ENCODE measurements around the gene VTI1A. TPM values are rescaled to one million over a fixed set of nuclear protein-coding genes. Genes with fewer than 3 reads are reported as not detected.
"Not testable (repeated sequence)": the region's sequence is repeated elsewhere in the genome, so short reads cannot be mapped to it uniquely, and the experiment has no call there.

VTI1A gene
- total RNA-seq, result 10 to 100 TPM; 21.5 to 50.6 (median 37.5) TPM

DNA sequence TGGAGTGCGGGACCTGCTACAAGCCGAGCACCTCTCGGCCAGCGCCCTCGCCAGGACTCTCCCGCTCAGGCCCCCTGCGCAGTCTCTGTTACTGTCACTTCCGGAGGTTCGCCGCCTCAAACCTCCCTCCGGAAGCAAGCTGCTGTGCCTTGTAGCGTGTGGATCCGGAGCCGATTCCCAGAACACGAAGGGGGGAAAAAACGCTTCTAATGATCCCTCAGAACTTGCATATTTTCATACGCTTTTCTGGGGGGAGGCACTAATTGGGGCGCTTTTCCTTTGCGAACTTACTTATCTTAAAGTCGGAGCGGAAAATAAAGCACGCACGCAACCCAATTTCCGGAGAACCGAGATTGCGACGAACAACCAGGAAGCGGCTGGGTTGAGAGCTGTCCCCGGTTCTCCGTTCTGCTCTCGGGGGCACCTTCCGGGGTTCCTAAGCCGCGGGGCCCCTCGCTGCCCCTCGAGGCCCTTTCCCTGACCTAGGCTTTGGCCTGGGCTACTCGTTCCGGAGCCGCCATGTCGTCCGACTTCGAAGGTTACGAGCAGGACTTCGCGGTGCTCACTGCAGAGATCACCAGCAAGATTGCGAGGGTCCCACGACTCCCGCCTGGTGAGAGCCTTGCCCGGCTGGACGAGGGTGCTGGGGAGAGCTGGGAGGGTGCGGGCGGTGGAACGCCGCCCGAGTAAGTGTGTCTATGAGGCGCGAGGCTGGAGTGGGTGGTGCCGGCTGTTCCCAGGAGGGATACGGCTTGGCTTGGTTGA, at the start of gene VTI1A, which contains the start of gene ZDHHC6:
TSS of gene VTI1A (plus strand) at position 361 of the 765 bp plus-strand sequence. CDS start at position 520, 159 bp downstream.
TSS of gene ZDHHC6 (minus strand) at position 60 of the 765 bp plus-strand sequence. CDS start 1,478 bp downstream, outside the sequence.
- no peaks in the 10 kb centered on the region for H3K36me3 ChIP-seq
- peak; percentile 81 to 82 for DNase-seq
- H3K27me3 ChIP-seq, result no peaks in the 10 kb centered on the region
- H3K9me3 ChIP-seq, result no peaks in the 10 kb centered on the region
- TF ChIP-seq, protein P1, sequence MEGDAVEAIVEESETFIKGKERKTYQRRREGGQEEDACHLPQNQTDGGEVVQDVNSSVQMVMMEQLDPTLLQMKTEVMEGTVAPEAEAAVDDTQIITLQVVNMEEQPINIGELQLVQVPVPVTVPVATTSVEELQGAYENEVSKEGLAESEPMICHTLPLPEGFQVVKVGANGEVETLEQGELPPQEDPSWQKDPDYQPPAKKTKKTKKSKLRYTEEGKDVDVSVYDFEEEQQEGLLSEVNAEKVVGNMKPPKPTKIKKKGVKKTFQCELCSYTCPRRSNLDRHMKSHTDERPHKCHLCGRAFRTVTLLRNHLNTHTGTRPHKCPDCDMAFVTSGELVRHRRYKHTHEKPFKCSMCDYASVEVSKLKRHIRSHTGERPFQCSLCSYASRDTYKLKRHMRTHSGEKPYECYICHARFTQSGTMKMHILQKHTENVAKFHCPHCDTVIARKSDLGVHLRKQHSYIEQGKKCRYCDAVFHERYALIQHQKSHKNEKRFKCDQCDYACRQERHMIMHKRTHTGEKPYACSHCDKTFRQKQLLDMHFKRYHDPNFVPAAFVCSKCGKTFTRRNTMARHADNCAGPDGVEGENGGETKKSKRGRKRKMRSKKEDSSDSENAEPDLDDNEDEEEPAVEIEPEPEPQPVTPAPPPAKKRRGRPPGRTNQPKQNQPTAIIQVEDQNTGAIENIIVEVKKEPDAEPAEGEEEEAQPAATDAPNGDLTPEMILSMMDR (IDR thresholded peaks at IDR 0.05), result peak in 2 of 4 experiments; percentile 16 to 29
- peak in 1 of 2 donors; percentile 39 for TF ChIP-seq POLR2A (IDR thresholded peaks at IDR 0.05)
- H3K4me3 ChIP-seq, result peak within 1 kb of the TSS; percentile 55 to 99
- H3K4me1 ChIP-seq, result no peaks in the 10 kb centered on the region
- H3K27ac ChIP-seq, result peak within 1 kb of the TSS; percentile 90
- intact Hi-C loops (cut with DNase I; ENCODE audit: low total_unique reads), result no loop called here

DNA sequence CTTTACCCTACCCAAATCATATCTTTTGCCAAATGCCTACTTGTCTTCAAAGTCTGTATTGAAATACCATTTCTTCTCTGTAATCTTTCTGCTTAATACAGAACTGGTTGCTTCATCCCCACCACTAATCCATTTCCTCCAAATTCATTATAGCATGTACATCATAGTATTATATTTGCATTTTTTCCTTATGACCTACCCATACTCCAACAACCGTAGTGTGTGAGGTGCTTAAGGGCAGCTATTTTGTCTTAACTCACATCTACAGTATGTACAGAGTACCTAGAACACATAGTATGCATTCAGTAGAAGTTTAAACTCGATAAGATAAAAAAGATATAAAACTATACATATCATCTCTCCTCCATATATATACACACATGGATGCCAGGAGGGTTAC, 49.4 kb upstream of the VTI1A start:
- Histone ChIP-seq H3K4me3 (no peak overlapping the region), H3K4me1 (no peaks in the 10 kb centered on the region), H3K27me3 (no peaks in the 10 kb centered on the region), H3K27ac (no peak overlapping the region), H3K36me3 (no peaks in the 10 kb centered on the region), H3K9me3 (no peaks in the 10 kb centered on the region)
- intact Hi-C loops (cut with DNase I; ENCODE audit: low total_unique reads), result no loop called here
- no peak for TF ChIP-seq POLR2A (IDR thresholded peaks at IDR 0.05)
- TF ChIP-seq, protein P1 (IDR thresholded peaks at IDR 0.05), result no peak
- no peak for DNase-seq

DNA sequence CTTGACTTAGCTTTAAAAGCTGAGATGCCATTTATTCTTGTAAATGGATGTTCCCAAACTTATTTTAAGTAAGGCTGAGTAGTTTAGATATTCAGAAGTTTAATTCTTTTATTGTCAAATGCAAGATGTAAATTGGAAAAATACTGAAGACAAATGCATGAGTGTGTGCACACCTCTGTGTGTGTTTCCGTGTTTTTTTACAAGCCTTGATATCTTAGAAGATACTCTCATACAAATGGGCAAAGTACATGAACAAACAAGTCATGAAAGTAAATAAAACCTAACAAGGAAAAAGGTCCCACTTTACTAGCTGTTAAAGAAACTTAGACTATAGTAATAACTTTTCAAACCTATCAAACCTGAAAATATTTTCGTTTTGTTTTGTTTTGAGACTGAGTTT, 44.1 kb upstream of the VTI1A start:
- no peak for DNase-seq
- intact Hi-C loops (cut with DNase I; ENCODE audit: low total_unique reads), result no loop called here
- no peak overlapping the region for H3K4me3 ChIP-seq
- no peaks in the 10 kb centered on the region for H3K27me3 ChIP-seq
- no peaks in the 10 kb centered on the region for H3K4me1 ChIP-seq
- no peak overlapping the region for H3K27ac ChIP-seq
- TF ChIP-seq, protein P1 (IDR thresholded peaks at IDR 0.05), result no peak
- no peak for TF ChIP-seq POLR2A (IDR thresholded peaks at IDR 0.05)
- H3K36me3 ChIP-seq, result no peaks in the 10 kb centered on the region
- H3K9me3 ChIP-seq, result no peaks in the 10 kb centered on the region

DNA sequence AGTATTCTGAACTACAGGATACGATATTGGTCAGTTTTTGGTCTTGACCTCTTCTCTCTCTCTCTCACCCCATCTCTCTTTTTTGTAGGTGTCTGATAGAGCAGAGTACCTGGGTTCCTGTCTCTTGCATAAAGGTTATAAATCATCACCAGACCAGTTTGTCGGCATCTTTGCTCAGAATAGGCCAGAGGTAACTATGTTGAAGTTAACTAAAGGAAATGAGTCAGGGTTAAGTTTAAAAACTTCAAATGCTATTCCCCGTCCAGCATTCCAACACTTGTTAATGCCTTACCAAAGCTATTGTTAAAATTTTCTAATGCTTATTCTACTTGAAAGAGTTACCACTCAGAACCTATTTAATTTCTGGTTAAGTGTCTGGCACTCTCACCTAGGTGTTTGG, 42.4 kb upstream of the VTI1A start:
- no peak for DNase-seq
- Histone ChIP-seq H3K27me3 (no peaks in the 10 kb centered on the region), H3K4me3 (no peak overlapping the region), H3K9me3 (no peaks in the 10 kb centered on the region), H3K4me1 (no peaks in the 10 kb centered on the region), H3K27ac (no peak overlapping the region), H3K36me3 (no peaks in the 10 kb centered on the region)
- intact Hi-C loops (cut with DNase I; ENCODE audit: low total_unique reads), result no loop called here
- no peak for TF ChIP-seq POLR2A (IDR thresholded peaks at IDR 0.05)
- TF ChIP-seq, protein P1 (IDR thresholded peaks at IDR 0.05), result no peak

DNA sequence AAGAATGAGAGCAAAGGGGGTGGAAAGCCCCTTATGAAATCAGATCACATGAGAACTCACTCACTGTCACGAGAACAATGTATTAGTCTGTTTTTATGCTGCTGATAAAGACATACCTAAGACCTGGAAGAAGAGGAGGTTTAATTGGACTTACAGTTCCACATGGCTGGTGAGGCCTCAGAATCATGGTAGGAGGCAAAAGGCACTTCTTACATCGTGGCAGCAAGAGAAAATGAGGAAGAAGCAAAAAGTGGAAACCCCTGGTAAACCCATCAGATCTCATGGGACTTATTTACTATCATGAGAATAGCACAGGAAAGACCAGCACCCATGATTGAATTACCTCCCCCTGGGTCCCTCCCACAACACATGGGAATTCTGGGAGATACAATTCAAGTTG, 40.2 kb upstream of the VTI1A start:
- H3K9me3 ChIP-seq; H3K36me3 ChIP-seq; H3K4me1 ChIP-seq; H3K27me3 ChIP-seq; H3K4me3 ChIP-seq; intact Hi-C loops (cut with DNase I; ENCODE audit: low total_unique reads); H3K27ac ChIP-seq; DNase-seq: not testable (repeated sequence)

All from uterus (tissue), 4 donors.